ENCODE measurements around the gene PPA1.
"Not testable (repeated sequence)": the region's sequence is repeated elsewhere in the genome, so short reads cannot be mapped to it uniquely, and the experiment has no call there.

Gene PPA1

GRCh38 chr10:70206762-70207161 is 26.5 kb downstream of the PPA1 start:
- no peak for DNase-seq

- DNase-seq: no peak
Observed at GRCh38 chr10:70201105-70201504, 32.1 kb downstream of the PPA1 start.

GRCh38 chr10:70198696-70199466 is 34.3 kb downstream of the PPA1 start:
- no peak for DNase-seq

GRCh38 chr10:70197235-70197945 is 35.8 kb downstream of the PPA1 start:
- DNase-seq: no peak

GRCh38 chr10:70193391-70193844 is 39.8 kb downstream of the PPA1 start:
- DNase-seq: no peak

- DNase-seq: no peak
Observed at GRCh38 chr10:70192326-70192968, 40.8 kb downstream of the PPA1 start.

GRCh38 chr10:70191972-70192305 is 41.3 kb downstream of the PPA1 start:
- DNase-seq: no peak

GRCh38 chr10:70191161-70191971 is 41.9 kb downstream of the PPA1 start:
- DNase-seq: no peak

- no peak for DNase-seq
Observed at GRCh38 chr10:70190581-70190980, 42.6 kb downstream of the PPA1 start.

- DNase-seq: no peak
Observed at GRCh38 chr10:70190102-70190501, 43.1 kb downstream of the PPA1 start.

GRCh38 chr10:70188768-70189167 is 44.5 kb downstream of the PPA1 start:
- no peak for DNase-seq

GRCh38 chr10:70186571-70186970 is 46.7 kb downstream of the PPA1 start:
- DNase-seq: no peak

GRCh38 chr10:70186090-70186489 is 47.1 kb downstream of the PPA1 start:
- DNase-seq: no peak

- DNase-seq: no peak
Observed at GRCh38 chr10:70183304-70183703, 49.9 kb downstream of the PPA1 start.

GRCh38 chr10:70179209-70179608 is 54.0 kb downstream of the PPA1 start:
- not testable (repeated sequence) for DNase-seq

GRCh38 chr10:70178139-70178725 is 55.0 kb downstream of the PPA1 start:
- DNase-seq: no peak

- no peak for DNase-seq
Observed at GRCh38 chr10:70176441-70176840, 56.8 kb downstream of the PPA1 start.

GRCh38 chr10:70175516-70175915 is 57.7 kb downstream of the PPA1 start:
- DNase-seq: no peak

GRCh38 chr10:70174058-70174741 is 59.0 kb downstream of the PPA1 start:
- no peak for DNase-seq

- DNase-seq: no peak
Observed at GRCh38 chr10:70169649-70170364, 63.4 kb downstream of the PPA1 start.

GRCh38 chr10:70169011-70169410 is 64.2 kb downstream of the PPA1 start:
- no peak for DNase-seq
